Epithelial cell of esophagus (primary cell): ENCODE data around the gene PHKB.

Experiments used
- DNase-seq: peaks from one replicate; pipeline ENCODE4 v3.0.0; 2010; ENCODE audit warnings: low read depth
- H3K4me3 ChIP-seq: 2 replicates; pipeline ENCODE4 v1.5.1; 2011; ENCODE audit warnings: mild to moderate bottlenecking, low read length, control low read depth
- CTCF ChIP-seq: IDR thresholded peaks from 2 replicates; pipeline ENCODE4 v1.5.1; 2011; ENCODE audit warnings: low read depth, mild to moderate bottlenecking, low read length, control low read depth, inconsistent platforms; ENCODE audit not compliant: insufficient read depth; ENCODE audit errors: missing control alignments

Gene PHKB

GRCh38 chr16:47483616-47484015 is 22.5 kb downstream of the PHKB start:
- no peak for TF ChIP-seq CTCF
- DNase-seq, result no peak
- H3K4me3 ChIP-seq, result no peak overlapping the region

- H3K4me3 ChIP-seq, result no peak overlapping the region
- DNase-seq, result no peak
- no peak for TF ChIP-seq CTCF
Observed at GRCh38 chr16:47486856-47487255, 25.7 kb downstream of the PHKB start.

GRCh38 chr16:47488051-47488450 is 26.9 kb downstream of the PHKB start:
- DNase-seq, result no peak

GRCh38 chr16:47490471-47490870 is 29.3 kb downstream of the PHKB start:
- DNase-seq, result no peak
- TF ChIP-seq CTCF, result no peak
- H3K4me3 ChIP-seq, result no peak overlapping the region

More at GRCh38 chr16:47488051-47488450, 26.9 kb downstream of the PHKB start:
- no peak overlapping the region for H3K4me3 ChIP-seq
- no peak for TF ChIP-seq CTCF

- no peak for DNase-seq
- H3K4me3 ChIP-seq, result no peak overlapping the region
- TF ChIP-seq CTCF, result no peak
Observed at GRCh38 chr16:47492036-47492427, 30.9 kb downstream of the PHKB start.

- no peak for TF ChIP-seq CTCF
- DNase-seq, result no peak
- H3K4me3 ChIP-seq, result no peak overlapping the region
Observed at GRCh38 chr16:47492428-47493377, 31.6 kb downstream of the PHKB start.
